Brain microvascular endothelial cell (primary cell): ENCODE results near the gene CDKN1A.

Source experiments
- DNase-seq: peaks from one replicate; pipeline ENCODE4 v3.0.0-alpha.2; 2020
- H3K27ac ChIP-seq: fragments of 250-450 bp; sonication (Bioruptor Pico); 2 replicates; pipeline ENCODE4 v1.5.1; 2020; ENCODE audit warnings: mild to moderate bottlenecking, moderate library complexity
- H3K27me3 ChIP-seq: fragments of 250-450 bp; sonication (Bioruptor Pico); replicated peaks from 2 replicates; pipeline ENCODE4 v1.5.1; 2020; ENCODE audit warnings: mild to moderate bottlenecking
- H3K36me3 ChIP-seq: fragments of 250-450 bp; sonication (Bioruptor Pico); replicated peaks from 2 replicates; pipeline ENCODE4 v1.5.1; 2020; ENCODE audit warnings: mild to moderate bottlenecking
- H3K4me3 ChIP-seq: 2 replicates; pipeline ENCODE4 v1.5.1; 2011; ENCODE audit warnings: low read depth, mild to moderate bottlenecking, control low read depth, low read length, moderate library complexity
- in situ Hi-C: cut with HindIII; loops from 2 replicates; pipeline ENCODE4 v1.10.0; 2017; ENCODE audit warnings: low sequenced_read_pairs, low pct_ligation_motif_present
- TF ChIP-seq, protein P1 (sequence below): IDR thresholded peaks from 2 replicates; pipeline ENCODE4 v1.5.1; 2011; ENCODE audit warnings: low read depth, mild to moderate bottlenecking, moderate library complexity, low read length, control low read depth, inconsistent platforms; ENCODE audit errors: missing control alignments

The CDKN1A gene

DNA sequence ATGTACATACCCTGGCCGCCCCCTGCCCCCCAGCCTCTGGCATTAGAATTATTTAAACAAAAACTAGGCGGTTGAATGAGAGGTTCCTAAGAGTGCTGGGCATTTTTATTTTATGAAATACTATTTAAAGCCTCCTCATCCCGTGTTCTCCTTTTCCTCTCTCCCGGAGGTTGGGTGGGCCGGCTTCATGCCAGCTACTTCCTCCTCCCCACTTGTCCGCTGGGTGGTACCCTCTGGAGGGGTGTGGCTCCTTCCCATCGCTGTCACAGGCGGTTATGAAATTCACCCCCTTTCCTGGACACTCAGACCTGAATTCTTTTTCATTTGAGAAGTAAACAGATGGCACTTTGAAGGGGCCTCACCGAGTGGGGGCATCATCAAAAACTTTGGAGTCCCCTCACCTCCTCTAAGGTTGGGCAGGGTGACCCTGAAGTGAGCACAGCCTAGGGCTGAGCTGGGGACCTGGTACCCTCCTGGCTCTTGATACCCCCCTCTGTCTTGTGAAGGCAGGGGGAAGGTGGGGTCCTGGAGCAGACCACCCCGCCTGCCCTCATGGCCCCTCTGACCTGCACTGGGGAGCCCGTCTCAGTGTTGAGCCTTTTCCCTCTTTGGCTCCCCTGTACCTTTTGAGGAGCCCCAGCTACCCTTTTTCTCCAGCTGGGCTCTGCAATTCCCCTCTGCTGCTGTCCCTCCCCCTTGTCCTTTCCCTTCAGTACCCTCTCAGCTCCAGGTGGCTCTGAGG lies 7.6 kb downstream of the CDKN1A start:
- H3K36me3 ChIP-seq: peaks cover 48% of the 10 kb centered on the region
- in situ Hi-C loops: no loop called here

DNA sequence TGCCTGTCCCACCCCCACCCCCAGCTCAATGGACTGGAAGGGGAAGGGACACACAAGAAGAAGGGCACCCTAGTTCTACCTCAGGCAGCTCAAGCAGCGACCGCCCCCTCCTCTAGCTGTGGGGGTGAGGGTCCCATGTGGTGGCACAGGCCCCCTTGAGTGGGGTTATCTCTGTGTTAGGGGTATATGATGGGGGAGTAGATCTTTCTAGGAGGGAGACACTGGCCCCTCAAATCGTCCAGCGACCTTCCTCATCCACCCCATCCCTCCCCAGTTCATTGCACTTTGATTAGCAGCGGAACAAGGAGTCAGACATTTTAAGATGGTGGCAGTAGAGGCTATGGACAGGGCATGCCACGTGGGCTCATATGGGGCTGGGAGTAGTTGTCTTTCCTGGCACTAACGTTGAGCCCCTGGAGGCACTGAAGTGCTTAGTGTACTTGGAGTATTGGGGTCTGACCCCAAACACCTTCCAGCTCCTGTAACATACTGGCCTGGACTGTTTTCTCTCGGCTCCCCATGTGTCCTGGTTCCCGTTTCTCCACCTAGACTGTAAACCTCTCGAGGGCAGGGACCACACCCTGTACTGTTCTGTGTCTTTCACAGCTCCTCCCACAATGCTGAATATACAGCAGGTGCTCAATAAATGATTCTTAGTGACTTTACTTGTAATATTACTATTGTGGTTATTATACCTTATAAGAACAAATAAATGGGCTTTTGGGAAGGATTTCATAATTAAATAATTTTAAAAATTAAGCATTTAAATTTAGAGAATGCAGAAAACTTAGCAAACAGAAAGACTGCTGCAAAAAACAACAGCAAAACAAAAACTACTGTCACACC lies 8.4 kb downstream of the CDKN1A start:
- no peaks in the 10 kb centered on the region for H3K27me3 ChIP-seq
- H3K36me3 ChIP-seq: peaks cover 48% of the 10 kb centered on the region
- no peak overlapping the region for H3K27ac ChIP-seq
- TF ChIP-seq, protein P1, sequence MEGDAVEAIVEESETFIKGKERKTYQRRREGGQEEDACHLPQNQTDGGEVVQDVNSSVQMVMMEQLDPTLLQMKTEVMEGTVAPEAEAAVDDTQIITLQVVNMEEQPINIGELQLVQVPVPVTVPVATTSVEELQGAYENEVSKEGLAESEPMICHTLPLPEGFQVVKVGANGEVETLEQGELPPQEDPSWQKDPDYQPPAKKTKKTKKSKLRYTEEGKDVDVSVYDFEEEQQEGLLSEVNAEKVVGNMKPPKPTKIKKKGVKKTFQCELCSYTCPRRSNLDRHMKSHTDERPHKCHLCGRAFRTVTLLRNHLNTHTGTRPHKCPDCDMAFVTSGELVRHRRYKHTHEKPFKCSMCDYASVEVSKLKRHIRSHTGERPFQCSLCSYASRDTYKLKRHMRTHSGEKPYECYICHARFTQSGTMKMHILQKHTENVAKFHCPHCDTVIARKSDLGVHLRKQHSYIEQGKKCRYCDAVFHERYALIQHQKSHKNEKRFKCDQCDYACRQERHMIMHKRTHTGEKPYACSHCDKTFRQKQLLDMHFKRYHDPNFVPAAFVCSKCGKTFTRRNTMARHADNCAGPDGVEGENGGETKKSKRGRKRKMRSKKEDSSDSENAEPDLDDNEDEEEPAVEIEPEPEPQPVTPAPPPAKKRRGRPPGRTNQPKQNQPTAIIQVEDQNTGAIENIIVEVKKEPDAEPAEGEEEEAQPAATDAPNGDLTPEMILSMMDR: no peak
- no peak overlapping the region for H3K4me3 ChIP-seq
- DNase-seq: no peak
- in situ Hi-C loops: no loop called here

More for the DNA sequence above, 7.6 kb downstream of the CDKN1A start:
- TF ChIP-seq, protein P1: no peak
- H3K27ac ChIP-seq: no peak overlapping the region
- DNase-seq: no peak
- H3K4me3 ChIP-seq: no peak overlapping the region
- H3K27me3 ChIP-seq: no peaks in the 10 kb centered on the region

DNA sequence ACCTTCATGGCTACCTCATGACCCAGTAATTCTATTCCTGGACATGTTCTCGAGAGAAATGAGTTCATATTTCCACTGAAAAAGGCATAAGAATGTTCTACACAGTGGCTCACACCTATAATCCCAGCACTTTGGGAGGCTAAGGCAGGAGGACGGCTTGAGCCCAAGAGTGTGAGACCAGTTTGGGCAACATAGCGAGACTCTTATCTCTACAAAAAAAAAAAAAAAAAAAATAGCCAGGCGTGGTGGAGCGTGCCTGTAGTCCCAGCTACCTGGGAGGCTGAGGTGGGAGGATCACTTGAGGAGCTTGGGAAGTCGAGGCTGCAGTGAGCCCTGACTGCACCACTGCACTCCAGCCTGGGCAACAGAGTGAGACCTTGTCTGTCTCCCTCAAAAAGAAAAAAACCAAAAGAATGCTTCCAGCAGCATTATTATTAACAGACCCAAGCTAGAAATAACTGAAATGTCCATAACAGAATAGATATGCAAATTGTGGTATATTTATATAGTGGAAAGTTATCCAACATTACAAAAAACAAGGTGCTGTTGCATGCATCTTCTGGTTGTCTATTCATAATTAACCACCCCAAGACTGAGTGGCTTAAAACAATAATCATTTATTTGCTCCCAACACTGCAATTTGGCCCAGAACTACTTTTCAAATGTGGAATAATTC lies 9.7 kb downstream of the CDKN1A start:
- no peak for DNase-seq
- Histone ChIP-seq H3K27ac (no peak overlapping the region), H3K4me3 (no peak overlapping the region), H3K27me3 (no peaks in the 10 kb centered on the region), H3K36me3 (peaks cover 42% of the 10 kb centered on the region)
- in situ Hi-C loops: no loop called here
- TF ChIP-seq, protein P1: no peak

DNA sequence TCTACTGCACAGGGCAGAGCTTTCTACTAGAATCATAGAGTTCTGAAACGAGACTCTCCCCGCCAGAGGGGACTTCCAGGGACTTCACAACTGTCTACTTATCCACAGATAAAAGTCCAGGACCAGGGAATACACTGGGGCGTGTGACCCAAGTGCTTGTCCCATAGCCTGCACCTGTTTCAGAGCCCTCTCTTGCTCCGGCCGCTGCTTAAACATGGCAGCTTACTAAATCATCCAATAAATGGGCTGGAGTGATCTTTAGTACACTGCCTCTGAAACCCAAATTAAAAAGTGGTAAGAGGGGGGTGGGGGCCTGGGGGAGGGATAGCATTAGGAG lies 10.2 kb downstream of the CDKN1A start:
- Histone ChIP-seq H3K27me3 (no peaks in the 10 kb centered on the region), H3K27ac (no peak overlapping the region), H3K36me3 (peaks cover 38% of the 10 kb centered on the region), H3K4me3 (no peak overlapping the region)
- no peak for DNase-seq
- in situ Hi-C loops: no loop called here
- TF ChIP-seq, protein P1: no peak

DNA sequence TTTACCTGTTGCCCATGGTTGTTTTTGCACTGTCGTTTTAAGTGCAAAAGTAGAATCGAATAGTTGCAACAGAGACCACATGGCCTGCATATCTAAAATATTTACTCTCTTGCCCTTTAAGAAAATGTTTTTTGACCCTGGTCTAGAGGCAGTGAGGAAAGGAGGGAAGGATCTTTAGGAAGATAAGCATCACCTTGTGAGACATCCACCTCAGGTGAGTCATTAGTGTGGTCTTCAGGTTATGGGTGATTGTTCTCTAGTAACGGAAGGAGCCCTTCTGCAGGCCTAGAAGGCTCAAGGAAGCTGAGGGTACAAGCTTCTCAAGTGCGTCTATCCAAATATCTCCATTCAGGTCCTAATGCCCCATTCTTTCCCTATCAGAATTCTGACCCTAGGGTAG lies 12.5 kb downstream of the CDKN1A start:
- in situ Hi-C loops: no loop called here
- TF ChIP-seq, protein P1: no peak
- no peak overlapping the region for H3K4me3 ChIP-seq
- no peaks in the 10 kb centered on the region for H3K27me3 ChIP-seq
- no peak overlapping the region for H3K27ac ChIP-seq
- DNase-seq: no peak
- H3K36me3 ChIP-seq: peaks cover 15% of the 10 kb centered on the region
